NCI-H1694 treated with DMSO at 0.1 percent for 48 hours (cell line): ENCODE measurements around the gene PAK3.

ENCODE experiments used
- DNase-seq: peaks from one replicate; lab custom pipeline; 2025; lab: John Stamatoyannopoulos, UW

Gene PAK3

DNA sequence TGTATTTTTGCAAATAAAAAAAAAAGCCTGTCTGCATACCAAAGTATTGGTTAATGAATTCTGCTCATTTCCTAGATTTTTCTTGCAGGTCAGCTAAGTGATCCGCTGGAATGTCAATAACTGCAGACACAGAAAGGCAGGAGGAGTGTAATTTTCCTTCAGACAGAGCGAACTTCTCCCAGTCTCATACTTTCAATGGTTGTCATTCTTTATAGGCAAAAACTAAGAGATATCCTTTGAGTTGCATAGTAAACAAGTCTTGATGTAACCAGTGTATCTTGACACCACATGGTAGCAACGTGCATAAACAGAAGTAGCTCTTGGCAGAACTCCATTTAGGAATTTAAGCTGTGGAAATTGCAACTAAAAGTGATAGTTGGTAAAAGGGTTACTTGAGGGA lies 166.1 kb downstream of the PAK3 start:
- DNase-seq: no peak

DNA sequence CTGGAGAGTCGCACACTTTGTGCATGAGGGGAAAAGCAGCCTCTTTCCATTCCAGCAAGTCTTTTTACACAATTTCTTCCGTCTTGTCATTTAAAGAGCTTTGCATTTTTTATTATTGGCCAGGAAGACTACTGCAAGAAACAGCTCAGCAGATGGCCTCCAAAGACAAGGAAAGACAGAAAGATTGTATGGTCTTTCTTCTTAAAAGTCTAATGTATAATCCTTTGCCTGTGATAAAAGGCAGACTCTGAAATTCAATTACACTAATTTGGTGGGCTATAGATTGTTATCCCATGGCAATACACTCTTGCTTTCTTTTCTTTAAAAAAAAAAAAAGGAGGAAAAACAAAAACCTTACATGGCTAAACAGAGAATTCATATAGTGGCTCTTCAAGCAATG lies 168.4 kb downstream of the PAK3 start:
- no peak for DNase-seq

DNA sequence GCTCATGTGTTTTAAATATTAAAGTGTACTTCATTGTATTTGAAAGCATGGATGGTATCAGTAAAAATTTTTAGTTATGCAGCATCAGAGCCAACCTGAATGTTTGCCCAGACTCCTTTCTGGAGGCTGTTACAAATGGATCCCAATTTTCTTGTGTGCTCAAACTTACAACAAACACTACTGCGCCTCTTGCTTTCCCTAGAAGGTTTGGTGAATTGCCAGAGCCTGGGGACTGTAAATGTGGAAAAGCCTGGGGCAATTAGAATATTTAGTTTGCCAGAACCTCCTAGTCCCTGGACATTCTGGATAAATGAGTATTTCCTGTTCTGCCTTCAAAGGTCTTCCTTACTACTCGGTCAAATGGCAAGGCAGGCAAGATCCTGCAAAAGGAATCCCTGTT lies 169.5 kb downstream of the PAK3 start:
- no peak for DNase-seq

DNA sequence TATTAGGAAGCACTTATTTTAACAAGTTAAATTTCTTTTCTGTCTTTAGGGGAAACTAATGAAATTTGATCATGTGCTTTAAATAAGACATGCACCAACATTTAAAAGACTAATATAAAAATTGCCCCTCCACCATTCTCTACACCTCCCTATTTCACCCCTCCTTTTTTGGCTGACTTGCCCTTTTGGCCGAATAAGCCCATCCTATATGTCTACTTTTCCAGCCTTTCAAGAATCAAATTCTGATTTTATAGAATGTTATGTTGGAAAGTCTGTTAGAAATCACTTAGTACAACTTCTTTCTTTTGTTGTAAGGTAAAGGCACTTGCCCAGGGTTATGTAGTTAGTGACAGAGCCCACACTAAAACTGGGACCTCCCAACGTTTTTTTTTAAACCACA lies 172.5 kb downstream of the PAK3 start:
- DNase-seq: no peak

DNA sequence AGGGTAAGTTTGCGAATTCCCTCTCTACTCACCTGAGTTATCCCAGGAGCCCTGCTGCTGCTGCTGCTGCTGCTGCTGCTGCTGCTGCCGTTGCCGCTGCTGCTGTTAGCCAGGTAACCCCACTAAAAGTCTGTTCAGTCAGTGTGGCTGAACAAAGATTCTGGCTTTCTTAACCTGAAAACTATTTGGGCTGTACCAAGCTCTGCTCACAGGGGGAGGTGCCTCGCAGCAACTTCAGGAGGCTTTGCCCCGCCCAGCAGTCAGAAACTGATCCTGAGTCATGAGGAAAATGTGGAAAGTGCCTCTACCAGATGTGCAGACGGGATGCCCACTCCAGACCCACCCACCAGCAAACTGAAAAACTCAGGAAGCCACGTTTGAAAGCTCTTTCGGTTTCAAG lies 174.3 kb downstream of the PAK3 start, which contains the start of gene CAPN6:
Gene CAPN6 (minus strand): TSS at position 145 of the 400 bp plus-strand sequence. CDS start 6,547 bp downstream, outside the sequence.
- DNase-seq: no peak
